Left lung (tissue), 10 donors: ENCODE results near the gene RGS3. TPM values are rescaled to one million over a fixed set of nuclear protein-coding genes. Genes with fewer than 3 reads are reported as not detected.

Experiments
- ATAC-seq: fragments of 200-7000 bp; cut with Tn5 transposase; one replicate; pipeline ENCODE4 v1.9.1; 2020; ENCODE audit warnings: moderate library complexity
- DNase-seq, 4 donors: peaks; one replicate each; pipeline ENCODE4 v3.0.0-alpha.2; 2013 to 2020
- H3K27ac ChIP-seq, 2 donors: fragments of 200-600 bp; sonication (generic) in 1 of 2; one replicate each; pipeline versions ENCODE4 v1.5.0 to v1.8.0; 2020 to 2021
- H3K27me3 ChIP-seq, 2 donors: fragments of 200-600 bp; sonication (generic) in 1 of 2; one replicate each; pipeline versions ENCODE4 v1.5.0 to v1.8.0; 2020 to 2021
- H3K36me3 ChIP-seq, 2 donors: fragments of 200-600 bp; sonication (generic) in 1 of 2; one replicate each; pipeline versions ENCODE4 v1.5.0 to v1.8.0; 2020 to 2021
- H3K4me1 ChIP-seq, 2 donors: fragments of 200-600 bp; one replicate each; pipeline ENCODE4 v1.8.0; 2021
- H3K4me3 ChIP-seq, 2 donors: fragments of 200-600 bp; sonication (generic) in 1 of 2; one replicate each; pipeline versions ENCODE4 v1.5.0 to v1.8.0; 2020 to 2021; ENCODE audit warnings: mild to moderate bottlenecking in 1 of 2
- H3K9me3 ChIP-seq, 2 donors: fragments of 200-600 bp; sonication (generic) in 1 of 2; one replicate each; pipeline versions ENCODE4 v1.5.0 to v1.8.0; 2020 to 2021
- CTCF ChIP-seq, 2 donors: fragments of 200-600 bp; sonication (generic) in 1 of 2; IDR thresholded peaks; one replicate each; pipeline versions ENCODE4 v1.5.0 to v1.8.0; 2021; ENCODE audit warnings: antibody characterized with exemption in 2 of 2
- intact Hi-C, 2 donors: fragments of 100-400 bp; cut with DNase I; formaldehyde crosslinking; loops; one replicate each; pipeline versions ENCODE4 v1.11.2 to v1.14.2; 2022
- polyA plus RNA-seq, 6 donors: library from polyadenylated mRNA; unstranded; fragments of 120-200 nt; gene quantifications; one replicate each; pipeline ENCODE4 v1.2.1, GENCODE V29; 2013; ENCODE audit not compliant: insufficient read length in 6 of 6
- total RNA-seq, 2 donors: library from RNA; stranded (reverse); fragmentation: NEBNext Ultra II Directional; extraction: Animal tissue kit (Norgen Biotek cat#: 25700); gene quantifications; one replicate each; pipeline ENCODE4 v1.2.1, GENCODE V29; 2021
- donor health status: DM: no; HTN: yes; CAD: no.
- donor health status: DM: no; HTN: no; CAD: no.

RGS3 gene
- total and polyA plus RNA-seq, 8 donors = 69.6 to 96.9 (median 77.4) TPM

- H3K36me3 ChIP-seq = peaks cover 0 to 37% of the 10 kb centered on the region in 2 donors
- DNase-seq = peak in 2 of 4 donors; percentile 28 to 29
- H3K4me1 ChIP-seq = no peaks in the 10 kb centered on the region
- no peak for ATAC-seq
- H3K27me3 ChIP-seq = no peaks in the 10 kb centered on the region
- TF ChIP-seq CTCF (IDR thresholded peaks at IDR 0.05) = no peak
- intact Hi-C loops = no loop called here
- no peaks in the 10 kb centered on the region for H3K9me3 ChIP-seq
- no peak overlapping the region for H3K4me3 ChIP-seq
- H3K27ac ChIP-seq = no peak overlapping the region
These were observed 74.6 kb downstream of the RGS3 start for GRCh38 chr9:113538131-113538530.

- H3K4me3 ChIP-seq = no peak overlapping the region
- intact Hi-C loops = no loop called here
- peak in 1 of 4 donors; percentile 21 for DNase-seq
- no peak for TF ChIP-seq CTCF (IDR thresholded peaks at IDR 0.05)
- H3K27ac ChIP-seq = no peak overlapping the region
- no peaks in the 10 kb centered on the region for H3K9me3 ChIP-seq
- no peak for ATAC-seq
- H3K4me1 ChIP-seq = no peaks in the 10 kb centered on the region
- H3K27me3 ChIP-seq = no peaks in the 10 kb centered on the region
- peaks cover 0 to 37% of the 10 kb centered on the region in 2 donors for H3K36me3 ChIP-seq
These were observed 75.3 kb downstream of the RGS3 start for GRCh38 chr9:113538701-113539430.

GRCh38 chr9:113540466-113540865 lies 76.9 kb downstream of the RGS3 start:
- TF ChIP-seq CTCF (IDR thresholded peaks at IDR 0.05) = no peak
- Histone ChIP-seq H3K27me3 (no peaks in the 10 kb centered on the region), H3K4me3 (no peak overlapping the region), H3K9me3 (no peaks in the 10 kb centered on the region), H3K36me3 (peaks cover 0 to 37% of the 10 kb centered on the region in 2 donors), H3K4me1 (no peaks in the 10 kb centered on the region), H3K27ac (no peak overlapping the region)
- ATAC-seq (no peak), DNase-seq (peak in 1 of 4 donors; percentile 14)
- intact Hi-C loops = no loop called here

- Histone ChIP-seq H3K9me3 (no peaks in the 10 kb centered on the region), H3K36me3 (peaks cover 0 to 37% of the 10 kb centered on the region in 2 donors), H3K27me3 (no peaks in the 10 kb centered on the region), H3K27ac (no peak overlapping the region), H3K4me3 (no peak overlapping the region), H3K4me1 (no peaks in the 10 kb centered on the region)
- DNase-seq = peak in 2 of 4 donors; percentile 49 to 70
- intact Hi-C loops = no loop called here
- no peak for TF ChIP-seq CTCF (IDR thresholded peaks at IDR 0.05)
- ATAC-seq = peak; percentile 67
These were observed 77.7 kb downstream of the RGS3 start for GRCh38 chr9:113541019-113541900.

GRCh38 chr9:113542006-113542405 lies 78.5 kb downstream of the RGS3 start:
- intact Hi-C loops = no loop called here
- peak in 1 of 4 donors; percentile 17 for DNase-seq
- no peaks in the 10 kb centered on the region for H3K27me3 ChIP-seq
- no peak overlapping the region for H3K27ac ChIP-seq
- H3K4me3 ChIP-seq = no peak overlapping the region
- peaks cover under 1 to 3% of the 10 kb centered on the region in 2 donors for H3K4me1 ChIP-seq
- ATAC-seq = no peak
- H3K36me3 ChIP-seq = peaks cover 0 to 31% of the 10 kb centered on the region in 2 donors
- no peaks in the 10 kb centered on the region for H3K9me3 ChIP-seq
- no peak for TF ChIP-seq CTCF (IDR thresholded peaks at IDR 0.05)
